SK-N-SH treated with all-trans-retinoic acid at 6 μM for 48 hours (cell line): ENCODE measurements around the gene AHI1.

Experiments used
- ATAC-seq: fragments of 200-7000 bp; cut with Tn5 transposase; 3 replicates; pipeline ENCODE4 v1.9.1; 2020; ENCODE audit warnings: mild to moderate bottlenecking, moderate library complexity
- ARNTL ChIP-seq: fragments of 450-650 bp; formaldehyde crosslinking; IDR thresholded peaks from 2 replicates; pipeline ENCODE4 v1.5.0; 2020; ENCODE audit warnings: low read depth, mild to moderate bottlenecking, moderate library complexity, borderline replicate concordance
- BACH2 ChIP-seq: fragments of 250-450 bp; sonication (Bioruptor Pico); IDR thresholded peaks from 2 replicates; pipeline ENCODE4 v1.9.0; 2021; ENCODE audit warnings: mild to moderate bottlenecking, borderline replicate concordance
- CREB5 ChIP-seq: fragments of 250-450 bp; sonication (Bioruptor Pico); IDR thresholded peaks from 2 replicates; pipeline ENCODE4 v1.5.1; 2020; ENCODE audit warnings: low read depth, mild to moderate bottlenecking, moderate library complexity
- CSDC2 ChIP-seq: fragments of 250-450 bp; sonication (Bioruptor Pico); IDR thresholded peaks from 2 replicates; pipeline ENCODE4 v1.5.0; 2020; ENCODE audit warnings: mild to moderate bottlenecking, moderate library complexity
- CSRNP3 ChIP-seq: fragments of 250-450 bp; sonication (Bioruptor Pico); IDR thresholded peaks from 2 replicates; pipeline ENCODE4 v1.5.1; 2021; ENCODE audit warnings: mild to moderate bottlenecking, moderate library complexity
- ESRRG ChIP-seq: fragments of 250-450 bp; sonication (Bioruptor Pico); IDR thresholded peaks from 2 replicates; pipeline ENCODE4 v1.6.1; 2021; ENCODE audit warnings: mild to moderate bottlenecking
- ISL1 ChIP-seq: fragments of 250-450 bp; sonication (Bioruptor Pico); IDR thresholded peaks from 2 replicates; pipeline ENCODE4 v2.1.2; 2022; ENCODE audit warnings: mild to moderate bottlenecking, moderate library complexity
- OSR1 ChIP-seq: fragments of 250-450 bp; sonication (Bioruptor Pico); IDR thresholded peaks from 2 replicates; pipeline ENCODE4 v1.8.0; 2022; ENCODE audit warnings: moderate library complexity, mild to moderate bottlenecking, inconsistent platforms
- PATZ1 ChIP-seq: fragments of 250-450 bp; sonication (Bioruptor Pico); IDR thresholded peaks from 2 replicates; pipeline ENCODE4 v1.8.0; 2020; ENCODE audit warnings: mild to moderate bottlenecking, moderate library complexity, borderline replicate concordance
- POU6F1 ChIP-seq: fragments of 250-450 bp; sonication (Bioruptor Pico); IDR thresholded peaks from 2 replicates; pipeline ENCODE4 v1.8.0; 2021; ENCODE audit warnings: low read depth, mild to moderate bottlenecking, moderate library complexity, borderline replicate concordance
- PPARA ChIP-seq: fragments of 250-450 bp; sonication (Bioruptor Pico); IDR thresholded peaks from 2 replicates; pipeline ENCODE4 v1.5.0; 2020; ENCODE audit warnings: mild to moderate bottlenecking, borderline replicate concordance
- RARB ChIP-seq: fragments of 250-450 bp; sonication (Bioruptor Pico); IDR thresholded peaks from 2 replicates; pipeline ENCODE4 v1.8.0; 2021; ENCODE audit warnings: mild to moderate bottlenecking, moderate library complexity
- SNAI2 ChIP-seq: fragments of 250-450 bp; sonication (Bioruptor Pico); IDR thresholded peaks from 2 replicates; pipeline ENCODE4 v1.5.0; 2020; ENCODE audit warnings: mild to moderate bottlenecking, moderate library complexity
- TCF4 ChIP-seq: fragments of 250-450 bp; sonication (Bioruptor Pico); IDR thresholded peaks from 2 replicates; pipeline ENCODE4 v1.8.0; 2021; ENCODE audit warnings: mild to moderate bottlenecking, moderate library complexity, borderline replicate concordance
- TOX ChIP-seq: fragments of 250-450 bp; sonication (Bioruptor Pico); IDR thresholded peaks from 2 replicates; pipeline ENCODE4 v1.8.0; 2021; ENCODE audit warnings: mild to moderate bottlenecking, moderate library complexity, borderline replicate concordance
- TSHZ2 ChIP-seq: fragments of 250-450 bp; sonication (Bioruptor Pico); IDR thresholded peaks from 2 replicates; pipeline ENCODE4 v1.5.0; 2020; ENCODE audit warnings: mild to moderate bottlenecking, moderate library complexity
- ZC3H10 ChIP-seq: fragments of 250-450 bp; sonication (Bioruptor Pico); IDR thresholded peaks from 2 replicates; pipeline ENCODE4 v1.5.1; 2021; ENCODE audit warnings: mild to moderate bottlenecking, moderate library complexity
- ZFP3 ChIP-seq: fragments of 250-450 bp; sonication (Bioruptor Pico); IDR thresholded peaks from 2 replicates; pipeline ENCODE4 v1.5.0; 2020; ENCODE audit warnings: mild to moderate bottlenecking, moderate library complexity
- ZFP30 ChIP-seq: fragments of 450-650 bp; formaldehyde crosslinking; IDR thresholded peaks from 2 replicates; pipeline ENCODE4 v1.5.0; 2022; ENCODE audit warnings: mild to moderate bottlenecking, moderate library complexity
- ZNF565 ChIP-seq: fragments of 450-650 bp; formaldehyde crosslinking; conservative IDR thresholded peaks from 2 replicates; pipeline ENCODE4 v1.5.0; 2020; ENCODE audit warnings: low read depth, mild to moderate bottlenecking, moderate library complexity
- ZNF70 ChIP-seq: fragments of 450-650 bp; formaldehyde crosslinking; IDR thresholded peaks from 2 replicates; pipeline ENCODE4 v1.5.0; 2020; ENCODE audit warnings: mild to moderate bottlenecking, moderate library complexity

The AHI1 gene

GRCh38 chr6:135540207-135540840 is 42.8 kb upstream of the AHI1 start:
- ATAC-seq = 0 out of 3 replicates have a peak, but pooled peaks have one; percentile 45
- no peak for TF ChIP-seq TCF4
- TF ChIP-seq SNAI2 (CRISPR knock-in tag) = no peak
- TF ChIP-seq ZC3H10 (CRISPR knock-in tag) = no peak
- no peak for TF ChIP-seq CSDC2 (CRISPR knock-in tag)
- no peak for TF ChIP-seq PPARA (CRISPR knock-in tag)
- TF ChIP-seq POU6F1 (CRISPR knock-in tag) = no peak
- no peak for TF ChIP-seq ZFP30
- TF ChIP-seq ZFP3 = no peak
- TF ChIP-seq CSRNP3 = no peak
- TF ChIP-seq ZNF565 (CRISPR knock-in tag) = no peak
- TF ChIP-seq ARNTL = no peak
- no peak for TF ChIP-seq ZNF70
- no peak for TF ChIP-seq OSR1 (CRISPR knock-in tag)
- TF ChIP-seq TSHZ2 (CRISPR knock-in tag) = no peak
- TF ChIP-seq, all 23 proteins: peak for 0

GRCh38 chr6:135537741-135538301 is 40.3 kb upstream of the AHI1 start:
- no peak for TF ChIP-seq ISL1 (CRISPR knock-in tag)
- TF ChIP-seq TSHZ2 (CRISPR knock-in tag) = no peak
- no peak for TF ChIP-seq TOX
- no peak for TF ChIP-seq ARNTL
- TF ChIP-seq ZFP3 = no peak
- no peak for TF ChIP-seq POU6F1 (CRISPR knock-in tag)
- TF ChIP-seq ZFP30 = no peak
- TF ChIP-seq RARB = no peak
- no peak for TF ChIP-seq BACH2 (CRISPR knock-in tag)
- no peak for TF ChIP-seq PPARA (CRISPR knock-in tag)
- TF ChIP-seq TCF4 = no peak
- no peak for TF ChIP-seq CSDC2 (CRISPR knock-in tag)
- no peak for TF ChIP-seq OSR1 (CRISPR knock-in tag)
- no peak for TF ChIP-seq CREB5 (CRISPR knock-in tag)
- TF ChIP-seq ZNF70 = no peak
- no peak for TF ChIP-seq ZNF565 (CRISPR knock-in tag)
- TF ChIP-seq PATZ1 (CRISPR knock-in tag) = no peak
- no peak for TF ChIP-seq ESRRG (CRISPR knock-in tag)
- ATAC-seq = peak; percentile 85
